GM12801 (cell line): ENCODE results near the gene KIAA1328.

Source experiments
- TF ChIP-seq, protein P1 (sequence below): IDR thresholded peaks from one replicate; pipeline ENCODE4 v1.5.1; 2011; ENCODE audit warnings: control low read depth; ENCODE audit not compliant: insufficient read length; ENCODE audit errors: extremely low read depth

The KIAA1328 gene

DNA sequence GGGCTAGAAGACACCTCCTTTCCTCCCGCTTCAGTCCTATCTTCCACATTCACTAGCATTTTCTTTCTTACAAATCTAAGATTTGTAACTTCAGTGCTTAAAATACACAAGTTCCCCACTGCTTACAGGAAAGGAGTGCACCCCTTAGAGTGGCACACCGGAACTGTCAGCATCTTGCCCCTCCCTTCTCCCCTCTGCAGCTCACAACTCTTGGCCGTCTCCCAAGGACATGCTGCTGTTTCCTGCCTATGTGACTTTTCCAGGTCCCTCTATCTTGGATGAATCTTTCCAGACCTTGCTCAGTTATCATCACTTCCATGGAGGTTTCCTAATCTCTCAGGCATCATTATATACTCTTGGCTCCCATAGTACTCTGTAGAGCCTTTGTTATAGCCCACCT is 401.8 kb downstream of the KIAA1328 start:
- TF ChIP-seq, protein P1, sequence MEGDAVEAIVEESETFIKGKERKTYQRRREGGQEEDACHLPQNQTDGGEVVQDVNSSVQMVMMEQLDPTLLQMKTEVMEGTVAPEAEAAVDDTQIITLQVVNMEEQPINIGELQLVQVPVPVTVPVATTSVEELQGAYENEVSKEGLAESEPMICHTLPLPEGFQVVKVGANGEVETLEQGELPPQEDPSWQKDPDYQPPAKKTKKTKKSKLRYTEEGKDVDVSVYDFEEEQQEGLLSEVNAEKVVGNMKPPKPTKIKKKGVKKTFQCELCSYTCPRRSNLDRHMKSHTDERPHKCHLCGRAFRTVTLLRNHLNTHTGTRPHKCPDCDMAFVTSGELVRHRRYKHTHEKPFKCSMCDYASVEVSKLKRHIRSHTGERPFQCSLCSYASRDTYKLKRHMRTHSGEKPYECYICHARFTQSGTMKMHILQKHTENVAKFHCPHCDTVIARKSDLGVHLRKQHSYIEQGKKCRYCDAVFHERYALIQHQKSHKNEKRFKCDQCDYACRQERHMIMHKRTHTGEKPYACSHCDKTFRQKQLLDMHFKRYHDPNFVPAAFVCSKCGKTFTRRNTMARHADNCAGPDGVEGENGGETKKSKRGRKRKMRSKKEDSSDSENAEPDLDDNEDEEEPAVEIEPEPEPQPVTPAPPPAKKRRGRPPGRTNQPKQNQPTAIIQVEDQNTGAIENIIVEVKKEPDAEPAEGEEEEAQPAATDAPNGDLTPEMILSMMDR: no peak

DNA sequence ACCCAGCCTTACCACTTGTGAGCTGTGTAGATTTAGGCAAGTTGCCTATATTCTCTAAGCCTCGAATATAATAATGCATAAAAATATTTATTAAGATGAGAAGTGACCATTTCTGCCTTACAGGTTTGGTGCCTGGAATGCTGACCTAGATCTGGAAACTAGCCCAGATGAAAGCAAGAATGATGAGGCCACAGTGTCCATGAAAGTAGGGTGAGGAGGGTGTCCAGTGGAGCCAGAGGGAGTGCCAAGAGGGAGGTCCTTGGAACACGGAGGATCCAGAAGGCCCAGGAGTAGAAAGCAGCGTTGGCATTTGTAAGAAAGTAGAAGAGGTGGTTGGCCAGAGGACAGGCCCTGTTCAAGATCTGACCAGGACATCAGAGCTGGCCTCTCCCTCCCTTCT is 402.3 kb downstream of the KIAA1328 start:
- TF ChIP-seq, protein P1: no peak

DNA sequence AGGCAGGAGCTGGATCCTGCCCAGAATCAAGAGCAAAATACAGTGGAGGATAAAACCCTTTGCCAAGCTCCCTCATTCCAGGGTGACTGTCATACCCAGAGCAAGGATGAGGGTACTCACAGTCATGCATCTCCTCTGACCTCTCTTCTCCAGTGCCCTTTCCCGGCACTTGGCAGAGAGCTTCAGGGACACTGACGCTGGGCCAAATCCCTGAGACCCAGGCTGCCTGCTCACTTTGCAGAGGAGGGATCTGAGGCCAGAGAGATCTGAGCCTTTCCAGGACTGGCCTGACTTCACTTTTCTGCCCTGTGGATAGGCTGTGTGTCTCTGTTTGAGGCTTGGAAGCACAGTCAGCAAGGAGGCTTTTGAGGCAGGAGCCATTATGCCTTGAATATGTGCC is 406.7 kb downstream of the KIAA1328 start:
- TF ChIP-seq, protein P1: no peak

DNA sequence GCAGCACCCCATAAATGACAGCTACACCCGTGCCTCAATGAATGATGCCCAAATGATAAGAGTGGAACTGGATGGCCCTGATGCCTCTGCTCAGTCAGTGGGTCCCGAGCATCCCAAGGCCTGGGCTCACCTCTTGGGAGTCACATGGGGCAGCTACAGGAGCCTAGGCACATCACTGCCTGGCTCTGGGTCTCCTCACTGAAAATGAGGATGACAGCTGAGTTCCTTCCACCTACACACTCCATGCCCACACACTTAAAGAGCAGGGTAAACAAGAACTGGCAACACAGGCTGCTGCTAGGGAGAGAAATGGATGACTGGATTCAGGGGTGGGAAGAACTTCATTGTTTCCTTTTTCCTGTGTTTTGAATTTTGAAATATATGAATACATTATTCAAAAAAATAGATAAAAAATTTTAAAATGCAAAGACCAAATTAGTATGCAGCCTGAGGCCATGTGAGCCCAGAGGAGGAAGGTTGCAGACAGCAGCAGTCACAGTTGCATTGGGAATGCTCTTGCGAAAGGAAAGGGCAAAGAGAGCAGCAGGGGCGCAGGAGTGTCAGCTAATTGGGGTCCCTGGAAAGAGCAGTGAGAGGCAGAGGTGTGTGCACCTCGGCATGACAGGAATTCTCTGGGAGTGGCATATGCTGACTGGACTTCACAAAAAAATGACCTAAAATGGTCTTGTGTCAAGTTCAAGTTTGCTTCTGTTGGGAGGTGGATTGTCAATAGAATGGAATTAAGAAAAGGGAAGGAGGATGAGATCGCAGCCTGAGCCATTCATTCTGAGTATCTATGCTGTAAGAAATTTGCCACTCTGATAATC is 409.6 kb downstream of the KIAA1328 start:
- TF ChIP-seq, protein P1: no peak

DNA sequence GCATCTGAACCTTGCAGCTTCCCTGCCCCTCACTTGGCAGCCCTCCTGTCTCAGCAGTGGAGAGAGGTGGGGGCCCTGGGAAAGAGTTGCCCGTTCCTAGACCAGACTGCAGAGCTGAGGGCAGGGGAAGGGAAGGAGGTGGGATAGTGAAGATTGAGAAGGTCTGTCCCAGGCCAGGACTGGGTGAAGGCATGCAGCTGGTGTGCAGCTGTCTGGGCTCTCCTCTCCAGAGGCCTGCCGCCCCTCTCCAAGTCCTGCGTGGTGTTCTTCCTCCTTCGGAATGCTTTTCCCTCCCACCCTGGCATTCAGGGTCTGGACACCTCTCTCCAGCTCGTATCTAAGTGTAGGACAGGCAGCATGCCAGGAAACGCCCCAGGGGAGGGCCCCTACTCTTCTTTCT is 413.2 kb downstream of the KIAA1328 start:
- TF ChIP-seq, protein P1: no peak

DNA sequence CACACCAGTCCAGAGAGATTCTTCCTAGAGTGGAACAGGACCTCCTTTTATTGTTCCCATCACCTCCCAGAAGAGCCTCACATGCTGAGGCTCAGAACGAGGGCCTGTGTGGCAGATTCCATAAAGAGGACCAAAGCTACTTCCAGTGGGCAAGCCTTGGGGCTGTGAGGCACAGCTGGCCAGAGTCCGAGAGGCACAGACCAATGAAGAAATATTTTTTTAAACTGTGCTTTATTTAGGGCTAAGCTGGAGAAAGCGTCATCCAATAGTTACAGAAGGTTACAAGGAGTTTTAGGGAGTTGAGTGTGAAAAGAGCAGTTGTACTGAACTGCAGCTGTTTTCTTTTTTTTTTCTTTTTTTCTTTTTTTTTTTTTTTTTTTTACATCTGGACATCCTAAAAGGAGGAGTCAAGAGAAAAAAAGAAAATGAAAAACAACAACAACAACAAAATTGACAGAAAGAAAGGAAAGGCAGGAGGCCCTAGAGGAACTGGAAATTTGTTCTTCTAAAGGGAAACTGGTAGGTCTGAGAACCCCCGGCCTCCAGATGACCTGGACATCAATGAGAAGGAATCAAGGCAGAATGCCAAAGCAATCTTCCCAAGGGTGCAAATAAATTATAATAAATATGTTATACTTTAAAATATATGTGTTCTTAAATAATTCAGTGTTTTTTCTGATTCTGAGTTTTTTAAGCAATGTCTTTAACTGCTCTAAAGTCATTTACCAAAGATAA is 414.1 kb downstream of the KIAA1328 start:
- TF ChIP-seq, protein P1: no peak

DNA sequence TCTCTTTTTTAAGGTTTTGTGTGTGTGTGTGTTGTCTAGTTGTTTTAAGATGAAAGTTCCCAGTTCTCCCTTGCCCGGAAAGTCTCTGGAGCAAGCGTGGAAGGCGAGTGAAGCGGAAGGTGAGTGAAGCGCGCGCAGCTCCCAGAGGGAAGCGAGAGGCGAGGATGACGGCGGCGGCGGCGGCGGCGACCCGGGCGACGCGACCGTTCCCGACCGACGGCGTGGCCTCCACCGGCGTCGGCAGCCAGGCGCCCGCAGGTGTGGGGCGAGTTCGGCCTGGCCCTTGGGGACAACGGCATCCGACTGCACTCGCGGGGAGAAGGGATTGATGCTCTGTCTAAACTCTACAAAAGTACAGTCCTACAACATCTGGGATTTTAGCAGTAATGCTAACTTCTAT is 414.8 kb downstream of the KIAA1328 start:
- TF ChIP-seq, protein P1: no peak
